Ectodermal cell (in vitro differentiated cells): Measurements from ENCODE around the gene AUTS2.

Experiments
- H3K27ac ChIP-seq: 2 replicates; pipeline ENCODE4 v1.7.0; 2013; ENCODE audit warnings: mild to moderate bottlenecking, low read depth, low read length; ENCODE audit not compliant: insufficient read depth, poor library complexity, severe bottlenecking
- H3K27me3 ChIP-seq: 2 replicates; pipeline ENCODE4 v1.7.0; 2013; ENCODE audit warnings: mild to moderate bottlenecking, low read length; ENCODE audit not compliant: insufficient read depth, control insufficient read depth, poor library complexity, severe bottlenecking
- H3K36me3 ChIP-seq: one replicate; pipeline ENCODE4 v1.7.0; 2013; ENCODE audit warnings: low read length; ENCODE audit not compliant: control insufficient read depth, insufficient read depth
- H3K4me1 ChIP-seq: one replicate; pipeline ENCODE4 v1.7.0; 2013; ENCODE audit warnings: low read length; ENCODE audit not compliant: control insufficient read depth, insufficient read depth
- H3K4me3 ChIP-seq: 2 replicates; pipeline ENCODE4 v1.7.0; 2013; ENCODE audit warnings: low read depth, low read length, control low read depth; ENCODE audit not compliant: insufficient read depth
- H3K9me3 ChIP-seq: 2 replicates; pipeline ENCODE4 v1.7.0; 2013; ENCODE audit warnings: mild to moderate bottlenecking, low read length, moderate library complexity; ENCODE audit not compliant: control insufficient read depth
- WGBS, 2 experiments: methylation state at CpG; one replicate each; pipeline ENCODE4 v1.1.7; 2013; ENCODE audit warnings: missing lambda C conversion rate in 2 of 2; 5-methylcytosine and 5-hydroxymethylcytosine counted together

AUTS2 gene

GRCh38 chr7:70132852-70133690, 534.8 kb downstream of the AUTS2 start:
- no peaks in the 10 kb centered on the region for H3K27me3 ChIP-seq
- no peak overlapping the region for H3K27ac ChIP-seq
- 72 to 83% methylated on average over 1 of the region's 1 CpG for WGBS, 2 experiments
- no peaks in the 10 kb centered on the region for H3K9me3 ChIP-seq
- H3K4me3 ChIP-seq: no peak overlapping the region
- H3K36me3 ChIP-seq: no peaks in the 10 kb centered on the region
- H3K4me1 ChIP-seq: peaks cover 14% of the 10 kb centered on the region

DNA sequence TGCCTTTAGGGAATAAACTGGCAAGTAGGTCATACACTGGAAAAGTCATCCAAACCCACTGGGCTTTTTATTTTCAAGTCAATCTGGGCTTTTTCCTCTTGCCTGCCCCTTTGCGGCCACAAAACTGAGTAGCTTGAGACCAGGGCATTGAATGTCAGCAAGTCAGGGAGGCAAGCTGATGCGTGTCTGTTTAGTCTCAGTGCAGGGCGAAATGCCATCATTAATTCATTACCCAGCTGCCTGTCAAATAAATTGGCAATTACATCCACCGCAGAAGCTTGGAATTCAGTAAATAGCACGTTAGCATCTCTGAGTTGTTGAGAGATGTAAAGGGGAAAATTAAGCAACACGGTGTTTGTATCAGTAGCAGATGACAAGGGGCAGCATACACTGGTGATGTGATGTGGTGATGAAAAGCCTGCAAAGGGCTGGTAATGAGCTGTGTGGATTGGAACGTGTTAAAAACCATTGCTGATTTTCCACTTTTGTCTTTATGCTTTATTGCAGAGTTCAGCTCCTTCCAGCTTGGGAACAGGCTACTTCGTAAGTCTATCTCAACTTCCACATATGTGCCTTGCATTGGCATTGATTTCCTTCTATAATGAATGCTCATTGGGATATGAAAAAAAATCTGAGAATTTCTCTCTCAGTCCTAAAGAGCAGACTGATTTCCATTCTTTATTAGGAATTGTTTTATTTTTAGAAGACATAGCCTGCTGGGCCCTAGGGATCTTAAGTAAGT, 535.9 kb downstream of the AUTS2 start:
- Histone ChIP-seq H3K27ac (no peak overlapping the region), H3K4me1 (peaks cover 14% of the 10 kb centered on the region), H3K27me3 (no peaks in the 10 kb centered on the region), H3K9me3 (no peaks in the 10 kb centered on the region), H3K4me3 (no peak overlapping the region), H3K36me3 (no peaks in the 10 kb centered on the region)
- 91 to 92% methylated on average over 8 of the region's 8 CpGs for WGBS, 2 experiments

DNA sequence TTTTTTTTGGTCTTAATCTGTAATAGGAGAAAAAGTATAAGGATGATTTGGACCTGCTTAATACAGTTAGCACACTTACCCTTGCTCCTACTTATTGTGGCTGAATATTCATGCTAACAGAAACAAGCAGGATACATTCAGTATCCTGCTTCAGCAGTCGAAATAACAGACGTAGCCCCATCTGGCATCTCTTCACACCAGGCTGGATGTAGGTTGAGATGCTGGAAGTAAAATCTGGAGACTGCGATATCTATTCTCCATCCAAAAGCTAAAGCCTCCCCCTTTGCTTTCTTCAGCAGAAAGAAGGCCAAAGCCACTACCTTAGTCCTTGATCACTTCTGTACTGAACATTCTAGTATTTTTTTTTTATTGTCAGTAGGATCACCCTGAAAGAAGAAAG, 537.4 kb downstream of the AUTS2 start:
- no peaks in the 10 kb centered on the region for H3K27me3 ChIP-seq
- 85 to 93% methylated on average over 3 of the region's 3 CpGs for WGBS, 2 experiments
- H3K4me3 ChIP-seq: no peak overlapping the region
- H3K27ac ChIP-seq: no peak overlapping the region
- peaks cover 14% of the 10 kb centered on the region for H3K4me1 ChIP-seq
- H3K9me3 ChIP-seq: no peaks in the 10 kb centered on the region
- H3K36me3 ChIP-seq: no peaks in the 10 kb centered on the region

- WGBS, 2 experiments: 76 to 92% methylated on average over 2 to 3 of the region's 4 CpGs
- Histone ChIP-seq H3K9me3 (no peaks in the 10 kb centered on the region), H3K27ac (no peak overlapping the region), H3K27me3 (no peaks in the 10 kb centered on the region), H3K4me3 (no peak overlapping the region), H3K4me1 (peaks cover 14% of the 10 kb centered on the region), H3K36me3 (no peaks in the 10 kb centered on the region)
Measured at GRCh38 chr7:70137126-70137525, 538.9 kb downstream of the AUTS2 start.

DNA sequence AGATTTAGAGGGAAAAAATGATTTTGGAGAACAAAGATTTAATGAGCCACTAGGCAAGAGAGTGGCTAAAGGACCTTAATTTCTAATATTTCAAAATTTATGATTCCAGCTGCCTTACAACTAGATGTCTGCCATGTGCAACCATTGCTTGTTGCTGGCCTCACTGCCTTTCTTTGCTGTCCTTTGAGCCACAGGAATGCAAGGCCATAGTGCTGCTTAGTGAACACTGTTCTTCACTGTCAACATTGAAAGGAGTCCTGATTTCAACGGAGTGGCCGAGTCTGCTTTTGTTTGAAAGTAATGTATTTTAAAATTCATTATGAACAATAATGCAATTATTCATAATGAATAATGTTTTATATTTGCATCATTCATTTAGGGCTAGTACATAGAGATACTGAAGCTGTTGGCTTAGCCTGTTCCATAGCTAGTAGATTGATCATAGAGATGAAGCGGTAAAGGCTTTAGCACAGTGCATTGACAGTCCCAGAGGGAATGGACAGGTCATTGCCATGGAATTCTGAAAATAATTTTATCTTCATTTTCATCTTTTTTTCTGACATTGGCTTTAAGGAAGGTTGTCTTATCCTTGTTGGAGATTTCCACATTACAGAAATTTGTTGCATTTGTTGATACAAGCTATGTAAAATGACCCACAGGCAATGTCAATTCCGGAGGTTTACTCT, 544.1 kb downstream of the AUTS2 start:
- WGBS, 2 experiments: 90 to 100% methylated on average over 2 to 3 of the region's 4 CpGs
- H3K9me3 ChIP-seq: no peaks in the 10 kb centered on the region
- no peaks in the 10 kb centered on the region for H3K27me3 ChIP-seq
- no peak overlapping the region for H3K27ac ChIP-seq
- no peaks in the 10 kb centered on the region for H3K4me1 ChIP-seq
- H3K36me3 ChIP-seq: no peaks in the 10 kb centered on the region
- no peak overlapping the region for H3K4me3 ChIP-seq

- Histone ChIP-seq H3K27me3 (no peaks in the 10 kb centered on the region), H3K36me3 (no peaks in the 10 kb centered on the region), H3K9me3 (no peaks in the 10 kb centered on the region), H3K27ac (no peak overlapping the region), H3K4me3 (no peak overlapping the region), H3K4me1 (no peaks in the 10 kb centered on the region)
- 95 to 98% methylated on average over 4 to 5 of the region's 5 CpGs for WGBS, 2 experiments
Measured at GRCh38 chr7:70143075-70144044, 545.1 kb downstream of the AUTS2 start.

DNA sequence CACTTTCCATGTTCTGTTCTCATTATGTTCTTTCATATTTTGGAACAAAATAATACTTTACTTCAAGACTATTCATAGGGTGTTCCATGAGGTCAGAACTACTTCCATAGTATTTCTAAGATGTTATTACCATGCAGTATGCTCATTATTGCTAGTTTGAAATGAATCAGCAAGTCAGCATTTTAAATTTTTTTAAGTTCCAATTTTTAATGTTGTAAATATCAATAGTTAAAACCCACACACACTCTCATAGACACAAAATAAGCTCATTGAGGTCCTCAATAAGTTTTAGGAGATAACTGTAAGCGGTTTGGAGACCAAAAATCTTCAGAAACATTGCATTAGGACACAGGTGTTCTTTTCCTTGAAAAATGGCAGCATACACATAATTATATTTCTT, 550.7 kb downstream of the AUTS2 start:
- H3K27me3 ChIP-seq: no peaks in the 10 kb centered on the region
- H3K9me3 ChIP-seq: no peaks in the 10 kb centered on the region
- H3K4me3 ChIP-seq: no peak overlapping the region
- no peaks in the 10 kb centered on the region for H3K36me3 ChIP-seq
- WGBS, 2 experiments: 100% methylated on average over 1 of the region's 1 CpG
- no peak overlapping the region for H3K27ac ChIP-seq
- no peaks in the 10 kb centered on the region for H3K4me1 ChIP-seq

- WGBS, 2 experiments: 83% methylated on average over 1 of the region's 1 CpG
- Histone ChIP-seq H3K4me3 (no peak overlapping the region), H3K27me3 (no peaks in the 10 kb centered on the region), H3K4me1 (peaks cover 4% of the 10 kb centered on the region), H3K36me3 (no peaks in the 10 kb centered on the region), H3K9me3 (no peaks in the 10 kb centered on the region), H3K27ac (no peak overlapping the region)
Measured at GRCh38 chr7:70152313-70152712, 554.0 kb downstream of the AUTS2 start.

DNA sequence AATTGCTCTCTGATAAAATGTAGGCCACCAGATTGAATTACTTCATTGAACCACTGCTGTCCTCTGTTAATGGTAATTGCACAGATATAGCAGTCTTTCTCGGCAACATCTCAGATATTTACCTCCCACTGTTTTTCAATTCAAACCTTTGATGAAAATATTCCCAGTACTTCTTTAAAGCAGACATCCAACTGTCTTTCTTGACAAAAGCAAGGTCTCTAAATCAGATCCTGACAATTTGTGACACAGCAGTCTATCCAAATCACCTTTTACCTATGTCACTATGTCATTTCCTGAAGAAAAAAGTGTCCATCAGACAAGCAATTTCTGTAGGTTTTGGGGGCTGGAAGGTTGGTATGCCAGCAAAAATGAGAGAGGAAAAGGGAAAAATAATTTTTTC, 555.7 kb downstream of the AUTS2 start:
- Histone ChIP-seq H3K9me3 (no peaks in the 10 kb centered on the region), H3K36me3 (no peaks in the 10 kb centered on the region), H3K27ac (no peak overlapping the region), H3K27me3 (no peaks in the 10 kb centered on the region), H3K4me1 (peaks cover 4% of the 10 kb centered on the region), H3K4me3 (no peak overlapping the region)
- WGBS, 2 experiments: 75 to 77% methylated on average over 1 of the region's 1 CpG
